ENCODE measurements around the gene E2F1.

- TF ChIP-seq POLR2A (IDR thresholded peaks at IDR 0.05) (no peak), POLR2AphosphoS5 (IDR thresholded peaks at IDR 0.05) (no peak), CTCF (IDR thresholded peaks at IDR 0.05) (no peak), EP300 (IDR thresholded peaks at IDR 0.05) (no peak)
These were observed 40.8 kb downstream of the E2F1 start for GRCh38 chr20:33645396-33645795.
